ENCODE data around the gene GPATCH4.

Gene GPATCH4

DNA sequence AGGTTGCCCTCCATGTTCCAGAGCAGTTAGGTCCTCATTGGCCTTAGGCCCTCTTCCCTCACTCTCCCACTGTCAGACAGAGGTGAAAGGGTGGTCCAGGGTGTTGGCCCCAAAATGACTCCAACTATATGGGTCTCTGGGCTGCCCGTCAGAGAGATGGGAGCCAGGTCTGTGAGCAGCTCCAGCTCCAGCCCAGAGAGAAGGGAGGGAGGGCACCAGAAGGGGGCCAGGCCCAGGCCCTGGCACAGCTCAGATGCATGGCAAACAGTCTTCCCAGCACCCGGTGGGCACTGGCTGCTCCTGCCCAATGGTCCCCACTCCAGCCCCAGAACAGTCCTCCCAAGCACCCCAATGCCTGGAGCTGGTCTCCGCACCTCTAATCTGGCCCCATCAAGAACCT lies 42.9 kb upstream of the GPATCH4 start:
- TF ChIP-seq, protein P1, sequence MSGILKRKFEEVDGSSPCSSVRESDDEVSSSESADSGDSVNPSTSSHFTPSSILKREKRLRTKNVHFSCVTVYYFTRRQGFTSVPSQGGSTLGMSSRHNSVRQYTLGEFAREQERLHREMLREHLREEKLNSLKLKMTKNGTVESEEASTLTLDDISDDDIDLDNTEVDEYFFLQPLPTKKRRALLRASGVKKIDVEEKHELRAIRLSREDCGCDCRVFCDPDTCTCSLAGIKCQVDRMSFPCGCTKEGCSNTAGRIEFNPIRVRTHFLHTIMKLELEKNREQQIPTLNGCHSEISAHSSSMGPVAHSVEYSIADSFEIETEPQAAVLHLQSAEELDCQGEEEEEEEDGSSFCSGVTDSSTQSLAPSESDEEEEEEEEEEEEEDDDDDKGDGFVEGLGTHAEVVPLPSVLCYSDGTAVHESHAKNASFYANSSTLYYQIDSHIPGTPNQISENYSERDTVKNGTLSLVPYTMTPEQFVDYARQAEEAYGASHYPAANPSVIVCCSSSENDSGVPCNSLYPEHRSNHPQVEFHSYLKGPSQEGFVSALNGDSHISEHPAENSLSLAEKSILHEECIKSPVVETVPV (CRISPR knock-in tag; IDR thresholded peaks at IDR 0.05) = no peak
- TF ChIP-seq GLIS3 (CRISPR knock-in tag; IDR thresholded peaks at IDR 0.05) = no peak
- no peak for TF ChIP-seq POU6F1 (CRISPR knock-in tag; IDR thresholded peaks at IDR 0.05; ENCODE audit: borderline replicate concordance, low read depth)
- TF ChIP-seq OSR1 (CRISPR knock-in tag; IDR thresholded peaks at IDR 0.05) = no peak
- no peak for TF ChIP-seq CREB5 (CRISPR knock-in tag; IDR thresholded peaks at IDR 0.05; ENCODE audit: low read depth)
- no peak for TF ChIP-seq ESRRG (CRISPR knock-in tag; IDR thresholded peaks at IDR 0.05)
- TF ChIP-seq, protein P2, sequence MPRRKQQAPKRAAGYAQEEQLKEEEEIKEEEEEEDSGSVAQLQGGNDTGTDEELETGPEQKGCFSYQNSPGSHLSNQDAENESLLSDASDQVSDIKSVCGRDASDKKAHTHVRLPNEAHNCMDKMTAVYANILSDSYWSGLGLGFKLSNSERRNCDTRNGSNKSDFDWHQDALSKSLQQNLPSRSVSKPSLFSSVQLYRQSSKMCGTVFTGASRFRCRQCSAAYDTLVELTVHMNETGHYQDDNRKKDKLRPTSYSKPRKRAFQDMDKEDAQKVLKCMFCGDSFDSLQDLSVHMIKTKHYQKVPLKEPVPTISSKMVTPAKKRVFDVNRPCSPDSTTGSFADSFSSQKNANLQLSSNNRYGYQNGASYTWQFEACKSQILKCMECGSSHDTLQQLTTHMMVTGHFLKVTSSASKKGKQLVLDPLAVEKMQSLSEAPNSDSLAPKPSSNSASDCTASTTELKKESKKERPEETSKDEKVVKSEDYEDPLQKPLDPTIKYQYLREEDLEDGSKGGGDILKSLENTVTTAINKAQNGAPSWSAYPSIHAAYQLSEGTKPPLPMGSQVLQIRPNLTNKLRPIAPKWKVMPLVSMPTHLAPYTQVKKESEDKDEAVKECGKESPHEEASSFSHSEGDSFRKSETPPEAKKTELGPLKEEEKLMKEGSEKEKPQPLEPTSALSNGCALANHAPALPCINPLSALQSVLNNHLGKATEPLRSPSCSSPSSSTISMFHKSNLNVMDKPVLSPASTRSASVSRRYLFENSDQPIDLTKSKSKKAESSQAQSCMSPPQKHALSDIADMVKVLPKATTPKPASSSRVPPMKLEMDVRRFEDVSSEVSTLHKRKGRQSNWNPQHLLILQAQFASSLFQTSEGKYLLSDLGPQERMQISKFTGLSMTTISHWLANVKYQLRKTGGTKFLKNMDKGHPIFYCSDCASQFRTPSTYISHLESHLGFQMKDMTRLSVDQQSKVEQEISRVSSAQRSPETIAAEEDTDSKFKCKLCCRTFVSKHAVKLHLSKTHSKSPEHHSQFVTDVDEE (CRISPR knock-in tag; IDR thresholded peaks at IDR 0.05) = no peak
- no peak for TF ChIP-seq ZNF565 (CRISPR knock-in tag; conservative IDR thresholded peaks at IDR 0.05; ENCODE audit: low read depth)
- TF ChIP-seq CSDC2 (CRISPR knock-in tag; IDR thresholded peaks at IDR 0.05) = no peak
- TF ChIP-seq RARB (CRISPR knock-in tag; IDR thresholded peaks at IDR 0.05) = no peak
- ATAC-seq = no peak

DNA sequence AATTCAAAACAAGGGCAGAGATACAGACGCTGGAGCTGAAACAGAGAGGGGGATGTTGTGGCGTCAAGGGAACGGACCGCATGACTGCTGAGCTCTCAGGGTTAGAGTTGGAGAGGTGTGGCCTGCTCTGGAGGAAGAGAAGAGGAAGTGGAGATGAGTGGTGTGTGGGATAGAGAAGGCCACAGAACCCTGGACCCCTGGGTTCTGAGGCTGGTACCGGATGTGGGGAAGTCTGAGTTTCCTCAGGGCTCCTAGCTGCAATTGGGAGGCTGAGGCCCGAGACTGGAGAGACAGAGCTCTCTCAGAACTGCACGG lies 42.5 kb upstream of the GPATCH4 start:
- TF ChIP-seq SNAI2 (CRISPR knock-in tag; IDR thresholded peaks at IDR 0.05) (no peak), CREB5 (CRISPR knock-in tag; IDR thresholded peaks at IDR 0.05; ENCODE audit: low read depth) (no peak), ISL1 (CRISPR knock-in tag; IDR thresholded peaks at IDR 0.05) (no peak), ARNTL (CRISPR knock-in tag; IDR thresholded peaks at IDR 0.05; ENCODE audit: borderline replicate concordance, low read depth) (no peak), ZNF70 (CRISPR knock-in tag; IDR thresholded peaks at IDR 0.05) (no peak), TCF4 (CRISPR knock-in tag; IDR thresholded peaks at IDR 0.05; ENCODE audit: borderline replicate concordance) (no peak), ZC3H10 (CRISPR knock-in tag; IDR thresholded peaks at IDR 0.05) (no peak), ZNF565 (CRISPR knock-in tag; conservative IDR thresholded peaks at IDR 0.05; ENCODE audit: low read depth) (no peak), RARB (CRISPR knock-in tag; IDR thresholded peaks at IDR 0.05) (no peak), GLIS3 (CRISPR knock-in tag; IDR thresholded peaks at IDR 0.05) (no peak), ZFP3 (CRISPR knock-in tag; IDR thresholded peaks at IDR 0.05) (no peak), TOX (CRISPR knock-in tag; IDR thresholded peaks at IDR 0.05; ENCODE audit: borderline replicate concordance) (no peak), BACH2 (CRISPR knock-in tag; IDR thresholded peaks at IDR 0.05; ENCODE audit: borderline replicate concordance) (no peak), OSR1 (CRISPR knock-in tag; IDR thresholded peaks at IDR 0.05) (no peak), CSDC2 (CRISPR knock-in tag; IDR thresholded peaks at IDR 0.05) (no peak)
- ATAC-seq = no peak

DNA sequence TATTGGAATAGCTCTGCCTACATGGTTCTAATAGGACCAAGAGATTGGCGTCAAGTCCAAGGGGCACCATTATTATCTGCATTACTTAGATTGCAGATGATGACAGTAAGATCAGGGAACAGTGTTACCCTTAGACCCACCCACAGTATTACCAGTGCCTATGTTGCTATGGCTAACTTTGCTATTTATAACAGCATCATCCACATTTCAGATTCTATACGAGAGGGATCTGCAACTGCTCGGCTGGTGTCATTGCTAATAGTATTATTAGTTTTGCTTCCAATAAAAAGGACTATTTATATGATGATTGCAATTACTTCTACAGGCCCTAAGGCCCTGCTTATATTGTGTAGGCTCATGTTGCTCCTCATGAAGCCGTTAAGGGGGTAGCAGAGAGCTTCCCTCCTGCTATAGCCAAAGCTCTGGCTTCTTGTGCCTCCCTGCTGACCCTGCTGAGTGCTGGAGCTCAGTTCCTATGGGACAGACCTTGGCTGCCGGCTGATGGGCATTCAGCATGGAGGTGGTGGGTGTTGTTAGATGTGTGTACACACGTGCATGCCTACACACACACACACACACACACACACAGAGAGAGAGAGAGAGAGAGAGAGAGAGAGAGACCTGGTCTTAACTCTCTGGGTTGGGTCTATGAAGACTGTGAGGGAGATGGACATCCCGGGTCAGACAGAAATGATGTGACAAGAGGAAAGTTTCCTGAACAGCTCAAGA lies 41.9 kb upstream of the GPATCH4 start:
- TF ChIP-seq, protein P2 (CRISPR knock-in tag; IDR thresholded peaks at IDR 0.05) = no peak
- TF ChIP-seq ZNF70 (CRISPR knock-in tag; IDR thresholded peaks at IDR 0.05) (no peak), ISL1 (CRISPR knock-in tag; IDR thresholded peaks at IDR 0.05) (no peak), GLIS3 (CRISPR knock-in tag; IDR thresholded peaks at IDR 0.05) (no peak), POU6F1 (CRISPR knock-in tag; IDR thresholded peaks at IDR 0.05; ENCODE audit: borderline replicate concordance, low read depth) (no peak), ZNF8 (CRISPR knock-in tag; IDR thresholded peaks at IDR 0.05) (no peak), ZNF565 (CRISPR knock-in tag; conservative IDR thresholded peaks at IDR 0.05; ENCODE audit: low read depth) (no peak), BACH2 (CRISPR knock-in tag; IDR thresholded peaks at IDR 0.05; ENCODE audit: borderline replicate concordance) (no peak), CSDC2 (CRISPR knock-in tag; IDR thresholded peaks at IDR 0.05) (no peak), ZFP30 (CRISPR knock-in tag; IDR thresholded peaks at IDR 0.05) (no peak), ZC3H10 (CRISPR knock-in tag; IDR thresholded peaks at IDR 0.05) (no peak)
- TF ChIP-seq, protein P1 (CRISPR knock-in tag; IDR thresholded peaks at IDR 0.05) = no peak
- ATAC-seq = no peak
